Stomach (tissue), 9 donors: ENCODE results near the gene C20orf96. TPM values are rescaled to one million over a fixed set of nuclear protein-coding genes. Genes with fewer than 3 reads are reported as not detected.

Source experiments
- DNase-seq, 2 donors: peaks; one replicate each; pipeline versions ENCODE4 v3.0.0 to v3.0.0-alpha.2; 2013 to 2019
- H3K27ac ChIP-seq, 5 donors: fragments of 200-600 bp in 4 of 5; sonication (generic) in 4 of 5; one replicate each; pipeline ENCODE4 v1.5.1; 2013 to 2019; ENCODE audit warnings: mild to moderate bottlenecking in 1 of 5, moderate library complexity in 1 of 5
- H3K27me3 ChIP-seq, 3 donors: fragments of 200-600 bp; sonication (generic); one replicate each; pipeline ENCODE4 v1.5.1; 2017 to 2019; ENCODE audit warnings: mixed run types in 1 of 3
- H3K36me3 ChIP-seq, 4 donors: fragments of 200-600 bp; sonication (generic); 1 replicate in 3 of 4; 2 replicates in 1 of 4; pipeline ENCODE4 v1.5.1; 2016 to 2019
- H3K4me1 ChIP-seq, 4 donors: fragments of 200-600 bp; sonication (generic); one replicate each; pipeline ENCODE4 v1.5.1; 2016 to 2019
- H3K4me3 ChIP-seq, 4 donors: fragments of 200-600 bp; sonication (generic) in 3 of 4; one replicate each; pipeline ENCODE4 v1.5.1; 2016 to 2019; ENCODE audit warnings: mild to moderate bottlenecking in 1 of 4
- H3K9me3 ChIP-seq, 4 donors: fragments of 200-600 bp; sonication (generic); one replicate each; pipeline ENCODE4 v1.5.1; 2016 to 2019
- EP300 ChIP-seq: sonication (generic); formaldehyde crosslinking; IDR thresholded peaks from one replicate; pipeline ENCODE4 v1.6.1; 2017; ENCODE audit warnings: antibody characterized with exemption
- POLR2A ChIP-seq, 4 donors: fragments of 450-650 bp; IDR thresholded peaks; one replicate each; pipeline ENCODE4 v1.6.1; 2016; ENCODE audit warnings: antibody characterized with exemption in 4 of 4, control low read depth in 2 of 4, mild to moderate bottlenecking in 1 of 4, moderate library complexity in 1 of 4
- POLR2AphosphoS5 ChIP-seq, 3 donors: sonication (generic); formaldehyde crosslinking; IDR thresholded peaks; one replicate each; pipeline ENCODE4 v1.6.1; 2016; ENCODE audit warnings: antibody characterized with exemption in 3 of 3
- WGBS, 5 donors: extraction: QIAGEN DNeasy Blood & Tissue Kit in 3 of 5; methylation state at CpG; one replicate each; pipeline versions ENCODE4 v1.1.5 to v1.1.7; 2013 to 2018; 5-methylcytosine and 5-hydroxymethylcytosine counted together
- intact Hi-C: fragments of 100-400 bp; cut with DNase I; formaldehyde crosslinking; loops from one replicate; pipeline ENCODE4 v1.15.1; 2023; ENCODE audit warnings: low total_unique reads
- polyA plus RNA-seq, 3 donors: library from polyadenylated mRNA; stranded (reverse); fragments of 200-250 nt; gene quantifications; one replicate each; pipeline ENCODE4 v1.2.3, GENCODE V29; 2013
- total RNA-seq, 5 donors: library from RNA; depleted of rRNA; stranded (reverse); fragments of >200 nt; gene quantifications; one replicate each; pipeline versions ENCODE4 v1.1.0 to v1.2.3, GENCODE V29; 2014 to 2016
- TF ChIP-seq, protein P1 (sequence below), 7 experiments: fragments of 450-650 bp in 4 of 7; fragments of 200-600 bp in 3 of 7; sonication (generic) in 3 of 7; IDR thresholded peaks; one replicate each; pipeline ENCODE4 v1.5.1; 2016 to 2019; ENCODE audit warnings: antibody characterized with exemption in 7 of 7, control low read depth in 2 of 7, mild to moderate bottlenecking in 1 of 7
- donor health status: healthy with polysubstance abuse.
- donor health status: Bipolar disorder and iron deficiency.
- donor health status: healthy.

The C20orf96 gene
- total and polyA plus RNA-seq, 8 donors, result 3.1 to 23.9 (median 5.1) TPM

- Histone ChIP-seq H3K27ac (no peak overlapping the region), H3K4me1 (no peaks in the 10 kb centered on the region), H3K27me3 (no peaks in the 10 kb centered on the region), H3K9me3 (no peaks in the 10 kb centered on the region), H3K4me3 (no peak overlapping the region), H3K36me3 (peaks cover 11 to 55% (median 47%) of the 10 kb centered on the region in 4 donors)
- TF ChIP-seq, protein P1, sequence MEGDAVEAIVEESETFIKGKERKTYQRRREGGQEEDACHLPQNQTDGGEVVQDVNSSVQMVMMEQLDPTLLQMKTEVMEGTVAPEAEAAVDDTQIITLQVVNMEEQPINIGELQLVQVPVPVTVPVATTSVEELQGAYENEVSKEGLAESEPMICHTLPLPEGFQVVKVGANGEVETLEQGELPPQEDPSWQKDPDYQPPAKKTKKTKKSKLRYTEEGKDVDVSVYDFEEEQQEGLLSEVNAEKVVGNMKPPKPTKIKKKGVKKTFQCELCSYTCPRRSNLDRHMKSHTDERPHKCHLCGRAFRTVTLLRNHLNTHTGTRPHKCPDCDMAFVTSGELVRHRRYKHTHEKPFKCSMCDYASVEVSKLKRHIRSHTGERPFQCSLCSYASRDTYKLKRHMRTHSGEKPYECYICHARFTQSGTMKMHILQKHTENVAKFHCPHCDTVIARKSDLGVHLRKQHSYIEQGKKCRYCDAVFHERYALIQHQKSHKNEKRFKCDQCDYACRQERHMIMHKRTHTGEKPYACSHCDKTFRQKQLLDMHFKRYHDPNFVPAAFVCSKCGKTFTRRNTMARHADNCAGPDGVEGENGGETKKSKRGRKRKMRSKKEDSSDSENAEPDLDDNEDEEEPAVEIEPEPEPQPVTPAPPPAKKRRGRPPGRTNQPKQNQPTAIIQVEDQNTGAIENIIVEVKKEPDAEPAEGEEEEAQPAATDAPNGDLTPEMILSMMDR (IDR thresholded peaks at IDR 0.05), result no peak
- TF ChIP-seq EP300, result no peak
- TF ChIP-seq POLR2AphosphoS5 (IDR thresholded peaks at IDR 0.05), result no peak
- TF ChIP-seq POLR2A (IDR thresholded peaks at IDR 0.05), result no peak
- intact Hi-C loops, result no loop called here
- DNase-seq, result no peak
- WGBS, 5 donors, result 89 to 92% (median 90%) methylated on average over 5 to 7 of the region's 7 CpGs
Observed at GRCh38 chr20:275791-276190, 14.8 kb downstream of the C20orf96 start.

DNA sequence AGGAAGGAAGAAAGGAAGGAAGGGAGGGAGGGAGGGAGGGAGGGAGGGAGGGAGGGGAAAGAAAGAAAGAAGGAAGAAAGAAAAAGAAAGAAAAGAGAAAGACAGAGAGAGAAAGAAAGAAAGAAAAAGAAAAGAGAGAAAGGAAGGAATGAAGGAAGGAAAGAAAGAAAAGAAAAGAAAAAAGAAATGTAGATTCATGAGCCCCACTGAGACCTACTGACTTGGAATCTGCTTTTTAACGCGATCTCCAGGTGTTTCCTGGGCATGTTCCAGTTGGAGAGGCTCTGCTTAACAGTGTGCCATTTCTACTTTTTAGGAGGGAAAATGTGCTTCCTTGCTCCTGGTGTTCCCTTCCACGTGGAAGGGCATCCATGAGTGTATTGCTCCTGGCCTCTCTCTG, 16.7 kb downstream of the C20orf96 start:
- no peak for DNase-seq
- TF ChIP-seq EP300 (no peak), POLR2AphosphoS5 (IDR thresholded peaks at IDR 0.05) (no peak), POLR2A (IDR thresholded peaks at IDR 0.05) (no peak)
- TF ChIP-seq, protein P1 (IDR thresholded peaks at IDR 0.05), result no peak
- Histone ChIP-seq H3K9me3 (no peaks in the 10 kb centered on the region), H3K4me1 (no peaks in the 10 kb centered on the region), H3K36me3 (peaks cover 11 to 41% (median 38%) of the 10 kb centered on the region in 4 donors), H3K27ac (no peak overlapping the region), H3K4me3 (no peak overlapping the region), H3K27me3 (no peaks in the 10 kb centered on the region)
- 48 to 88% (median 72%) methylated on average over 3 of the region's 3 CpGs for WGBS, 5 donors
- intact Hi-C loops, result no loop called here

GRCh38 chr20:272718-273117, 17.8 kb downstream of the C20orf96 start:
- Histone ChIP-seq H3K4me3 (no peak overlapping the region), H3K27me3 (no peaks in the 10 kb centered on the region), H3K36me3 (peaks cover 11 to 32% (median 29%) of the 10 kb centered on the region in 4 donors), H3K27ac (no peak overlapping the region), H3K9me3 (no peaks in the 10 kb centered on the region), H3K4me1 (no peaks in the 10 kb centered on the region)
- intact Hi-C loops, result no loop called here
- DNase-seq, result no peak
- TF ChIP-seq, protein P1 (IDR thresholded peaks at IDR 0.05), result no peak
- TF ChIP-seq POLR2A (IDR thresholded peaks at IDR 0.05) (no peak), EP300 (no peak), POLR2AphosphoS5 (IDR thresholded peaks at IDR 0.05) (no peak)

- H3K27ac ChIP-seq, result no peak overlapping the region
- peaks cover 3 to 10% (median 7%) of the 10 kb centered on the region in 4 donors for H3K4me1 ChIP-seq
- peaks cover 2 to 20% (median 17%) of the 10 kb centered on the region in 4 donors for H3K36me3 ChIP-seq
- no peaks in the 10 kb centered on the region for H3K9me3 ChIP-seq
- intact Hi-C loops, result no loop called here
- no peaks in the 10 kb centered on the region for H3K27me3 ChIP-seq
- TF ChIP-seq POLR2A (IDR thresholded peaks at IDR 0.05) (no peak), EP300 (no peak), POLR2AphosphoS5 (IDR thresholded peaks at IDR 0.05) (no peak)
- TF ChIP-seq, protein P1 (IDR thresholded peaks at IDR 0.05), result no peak
- no peak for DNase-seq
- H3K4me3 ChIP-seq, result no peak overlapping the region
Observed at GRCh38 chr20:271528-271927, 19.0 kb downstream of the C20orf96 start.
